ENCODE results near the gene VPS13D.
A peak's percentile ranks its signal among the peaks of the same experiment; 100 is the strongest.
"Not testable (repeated sequence)": the region's sequence is repeated elsewhere in the genome, so short reads cannot be mapped to it uniquely, and the experiment has no call there.

Gene VPS13D

DNA sequence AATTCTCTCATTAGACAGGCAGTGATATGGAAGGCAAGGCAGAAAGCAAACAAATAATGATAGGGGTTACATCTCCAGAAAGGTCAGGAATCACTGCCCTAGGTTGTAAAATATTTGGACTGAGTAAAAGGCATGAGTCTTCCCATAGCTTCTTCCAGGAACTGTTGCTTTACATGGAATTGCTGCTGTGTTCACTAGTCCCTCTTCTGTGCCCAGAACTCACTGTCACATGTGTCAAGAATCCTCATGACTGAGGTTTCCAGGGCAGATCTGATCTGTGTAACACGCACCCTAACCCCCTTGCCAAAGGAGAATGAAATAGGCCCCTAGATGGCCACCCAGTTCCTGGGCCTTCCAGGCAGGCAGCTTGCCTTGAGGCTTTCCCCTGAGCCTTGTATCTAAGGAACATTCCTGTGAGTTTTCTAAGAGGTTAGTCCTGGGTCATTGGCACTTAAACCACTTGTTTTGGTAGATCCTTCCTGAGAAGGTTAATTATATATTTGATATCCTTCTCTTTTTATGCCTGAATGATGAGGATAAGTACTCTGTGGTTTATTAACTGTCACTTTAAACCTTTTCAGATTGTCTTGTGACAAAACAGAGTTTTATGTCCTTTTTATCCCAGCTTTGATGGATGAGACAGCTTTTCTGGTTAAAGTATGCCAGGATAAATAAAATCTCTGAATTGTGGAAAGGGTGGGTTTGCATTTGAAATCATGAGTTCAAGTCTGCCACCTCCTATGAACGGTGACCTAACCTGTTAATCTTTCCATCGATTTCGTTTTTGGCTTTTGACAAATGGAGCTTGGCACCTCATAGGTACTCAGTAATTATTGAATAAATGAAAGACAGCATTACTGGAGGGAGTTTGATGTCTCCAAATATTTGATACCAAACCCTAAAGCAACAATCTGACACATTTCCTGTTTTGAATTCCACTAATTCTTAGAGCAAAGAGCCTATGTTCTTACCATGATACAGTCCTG is 224.9 kb downstream of the VPS13D start:
- peak in 1 of 2 experiments; percentile 60 for DNase-seq

DNA sequence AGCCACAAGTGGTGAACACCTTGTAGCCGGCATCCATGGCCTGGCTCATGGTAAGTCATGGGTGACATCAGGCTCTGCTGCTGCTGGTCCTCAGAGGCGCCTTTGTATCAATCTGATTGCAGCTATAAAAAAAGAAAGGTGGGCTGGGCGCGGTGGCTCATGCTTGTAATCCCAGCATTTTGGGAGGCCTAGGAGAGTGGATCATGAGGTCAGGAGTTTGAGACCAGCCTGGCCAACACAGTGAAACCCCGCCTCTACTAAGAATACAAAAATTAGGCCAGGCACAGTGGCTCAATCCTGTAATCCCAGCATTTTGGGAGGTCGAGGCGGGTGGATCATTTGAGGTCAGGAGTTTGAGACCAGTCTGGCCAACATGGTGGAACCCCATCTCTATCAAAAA is 226.3 kb downstream of the VPS13D start:
- not testable (repeated sequence) for DNase-seq

DNA sequence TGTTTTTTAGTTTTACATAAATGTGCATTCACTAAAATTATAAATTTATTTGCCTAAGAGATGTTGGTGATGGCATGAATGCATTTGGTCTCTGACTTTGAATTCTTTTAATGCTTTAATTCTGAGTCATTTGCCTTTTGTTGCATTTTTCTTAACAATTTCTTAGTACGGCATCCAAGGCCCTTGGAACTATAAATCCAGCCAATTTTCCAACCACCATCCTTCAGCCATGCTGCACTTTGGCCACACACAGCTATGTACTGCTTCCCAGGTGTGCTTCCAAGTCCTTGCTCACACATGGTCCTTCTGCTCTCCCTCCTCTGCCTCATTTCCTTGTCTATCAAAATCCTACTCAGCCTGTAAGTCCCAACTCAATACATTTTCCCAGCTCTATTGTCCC is 227.1 kb downstream of the VPS13D start:
- DNase-seq: no peak

DNA sequence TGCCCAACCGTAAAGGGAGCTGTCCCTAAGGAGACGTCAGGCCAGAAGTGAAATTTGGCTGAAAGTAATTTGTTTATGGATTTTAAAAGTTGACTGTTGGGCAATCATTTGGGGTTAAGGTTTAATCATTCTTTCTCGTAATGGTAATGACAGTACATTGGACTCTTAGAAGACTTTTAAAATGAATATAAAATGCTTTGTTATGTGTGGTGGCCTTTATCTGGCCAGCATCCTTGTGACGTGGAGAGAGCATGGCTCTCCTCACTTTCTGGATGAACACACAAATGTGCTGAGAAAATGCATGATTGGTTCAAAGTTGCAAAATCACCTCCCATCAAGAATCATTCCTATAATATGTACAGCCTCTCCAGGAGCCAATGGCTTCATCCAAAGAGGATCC is 227.9 kb downstream of the VPS13D start:
- no peak for DNase-seq

DNA sequence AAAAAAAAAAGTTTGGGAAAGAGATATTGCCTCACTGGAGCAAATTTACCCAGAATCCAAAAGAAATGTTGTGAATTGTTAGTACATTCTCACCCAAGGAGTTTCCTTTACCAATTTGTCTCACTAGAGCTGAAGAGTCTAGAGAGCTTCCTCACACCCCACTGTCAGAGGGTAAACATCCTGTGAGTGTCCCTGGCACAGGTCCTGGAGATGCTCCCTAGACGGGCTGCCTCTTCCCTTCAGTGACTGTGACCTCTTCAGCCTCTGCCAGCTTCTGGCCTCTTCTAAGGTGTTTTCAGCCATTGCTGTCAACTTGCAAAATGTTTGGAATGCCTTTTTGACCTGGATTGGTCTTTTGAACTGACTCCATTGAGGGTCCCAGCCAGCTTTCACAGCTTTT is 228.7 kb downstream of the VPS13D start:
- no peak for DNase-seq

DNA sequence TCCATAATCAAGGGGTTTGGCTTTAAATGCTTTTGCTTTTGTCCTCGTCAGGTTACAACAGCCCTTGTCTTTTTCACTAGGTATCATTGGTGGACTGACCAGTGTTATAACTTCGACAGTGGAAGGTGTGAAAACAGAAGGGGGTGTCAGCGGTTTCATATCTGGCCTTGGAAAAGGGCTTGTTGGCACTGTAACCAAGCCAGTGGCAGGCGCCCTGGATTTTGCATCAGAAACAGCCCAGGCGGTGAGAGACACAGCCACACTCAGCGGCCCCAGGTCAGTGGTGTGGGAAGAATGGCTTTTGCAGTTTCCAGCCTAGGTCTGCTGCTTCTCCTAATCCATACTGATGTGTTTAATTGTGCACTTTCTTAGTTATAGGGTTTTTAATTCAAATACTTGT is 230.3 kb downstream of the VPS13D start:
- DNase-seq: no peak

DNA sequence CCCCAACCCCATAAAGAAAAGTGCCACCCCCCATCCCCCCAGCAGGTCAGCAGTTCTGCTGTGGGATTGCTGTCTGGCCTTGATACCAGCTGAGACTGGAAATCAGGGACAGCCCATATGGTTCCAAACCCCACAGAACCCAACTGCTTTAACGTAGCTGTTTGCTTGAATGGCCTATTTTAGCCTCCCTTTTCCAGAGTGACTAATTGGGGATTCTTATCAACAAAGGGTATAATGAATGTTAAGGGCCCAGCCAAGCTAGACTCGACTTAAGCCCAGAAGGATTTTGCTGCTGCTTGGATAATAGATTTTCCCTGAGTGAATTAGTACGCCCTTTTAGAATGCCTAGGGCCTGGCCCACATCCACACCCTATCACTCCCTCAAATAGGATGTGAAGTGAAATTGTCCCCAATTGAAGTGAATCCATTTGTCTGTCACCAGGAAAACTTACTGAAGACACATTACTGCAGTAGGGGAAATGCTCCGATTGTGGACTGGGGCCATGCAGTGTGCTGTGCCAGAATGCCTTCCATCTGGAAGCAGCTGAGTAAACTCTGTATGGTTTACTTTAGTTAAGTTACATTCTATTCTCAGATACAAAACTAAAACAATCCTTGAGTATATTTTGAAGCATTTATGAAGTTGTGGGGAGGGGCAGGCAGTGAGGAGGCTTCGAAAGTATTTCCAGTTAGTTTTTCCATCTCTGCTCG is 231.2 kb downstream of the VPS13D start:
- DNase-seq: peak; percentile 30 to 64

DNA sequence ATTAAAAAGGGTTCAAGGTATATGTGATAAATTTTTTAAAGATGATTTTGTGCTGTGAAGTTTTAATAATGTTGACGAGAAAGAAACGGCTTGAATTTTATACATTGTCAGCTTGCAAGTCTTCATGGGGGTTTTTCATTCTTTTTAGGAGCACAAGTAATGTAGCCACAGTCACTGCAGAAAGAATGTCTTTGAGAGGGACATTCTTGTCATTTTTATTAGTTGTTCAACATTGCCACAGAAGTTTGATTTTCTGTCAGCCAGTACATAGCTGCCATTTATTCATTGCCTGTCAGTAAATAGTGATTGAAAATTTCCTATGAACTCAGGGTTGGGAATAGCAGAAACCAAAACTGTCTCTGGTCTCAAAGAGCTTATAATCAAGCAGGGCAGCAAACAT is 231.9 kb downstream of the VPS13D start:
- no peak for DNase-seq

DNA sequence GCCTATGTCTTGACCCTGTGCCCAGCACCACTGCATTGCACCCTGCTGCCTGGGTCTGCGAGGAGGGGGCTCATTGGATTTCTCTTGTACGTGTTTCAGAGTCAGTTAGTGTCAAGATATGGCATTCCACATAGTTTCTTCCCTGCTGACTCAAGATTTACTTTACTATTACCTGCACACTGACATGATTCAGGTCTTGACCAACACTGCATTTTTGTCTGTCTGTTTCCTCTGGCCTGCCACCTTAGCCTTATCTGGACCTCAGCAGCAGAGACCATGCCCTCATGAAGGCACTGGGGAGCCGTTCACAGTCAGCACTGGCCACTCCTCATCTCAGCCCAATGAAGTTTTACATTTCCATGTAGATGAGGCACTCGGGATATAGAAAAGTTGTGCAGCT is 232.8 kb downstream of the VPS13D start:
- DNase-seq: no peak

DNA sequence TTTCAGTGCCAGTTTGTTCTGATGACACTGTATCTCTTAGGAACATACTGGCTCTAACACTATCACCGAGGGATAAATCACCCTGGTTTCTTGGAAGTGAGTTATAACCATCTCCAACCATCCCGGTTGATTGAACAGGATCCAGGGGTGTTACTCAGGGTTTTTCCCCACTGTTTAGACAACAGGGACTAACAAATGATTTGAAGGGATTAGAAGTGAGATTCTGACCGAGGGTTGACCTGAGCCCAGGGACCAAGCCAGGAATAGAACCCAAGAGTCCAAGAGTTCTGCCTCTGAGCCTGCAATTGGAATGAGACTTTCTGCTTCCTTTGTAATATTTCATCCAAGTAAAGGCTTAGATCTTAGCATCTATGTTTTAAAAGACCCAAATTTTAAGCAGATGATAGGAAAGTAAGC is 234.2 kb downstream of the VPS13D start:
- no peak for DNase-seq

DNA sequence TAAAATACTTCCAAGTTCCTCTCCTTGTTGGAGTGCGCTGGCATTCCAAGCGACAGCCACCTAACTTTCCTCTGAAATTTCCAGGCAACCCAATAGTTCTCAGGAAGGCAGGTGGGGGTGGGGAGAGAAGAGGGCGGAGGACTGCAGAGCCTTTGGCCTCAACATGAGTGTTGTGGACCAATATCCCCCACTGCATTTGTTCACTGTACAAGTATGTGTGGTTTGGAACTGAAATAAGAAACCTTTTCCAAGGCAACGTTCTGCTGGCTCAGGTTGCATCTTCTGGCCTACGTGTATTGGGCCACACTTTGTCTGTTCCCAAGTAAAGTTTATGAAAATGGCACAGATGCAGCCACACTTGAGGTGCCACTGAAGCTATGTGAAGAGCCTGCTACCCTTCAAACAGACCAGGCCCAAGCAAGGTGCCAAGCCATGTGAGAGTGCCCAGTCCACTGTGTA is 234.8 kb downstream of the VPS13D start:
- no peak for DNase-seq

DNA sequence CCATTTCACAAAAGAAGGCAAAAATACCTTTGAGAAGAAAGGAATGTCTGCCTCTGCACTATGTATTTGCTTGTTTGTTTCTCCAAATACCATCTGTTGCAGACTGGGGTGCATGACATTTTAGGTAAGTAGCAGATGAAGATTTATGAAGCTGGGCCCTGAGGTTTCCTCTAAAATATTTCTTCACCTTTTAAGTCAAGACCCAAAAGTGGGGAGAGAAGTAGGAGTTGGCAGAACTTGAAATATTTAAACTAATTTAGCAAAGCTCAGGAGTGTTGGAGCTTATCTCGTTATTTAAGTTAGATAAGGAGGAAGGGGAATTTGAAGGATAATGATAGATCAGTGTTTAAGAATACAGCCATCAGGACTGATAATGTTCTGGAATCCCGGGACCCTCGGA is 235.3 kb downstream of the VPS13D start:
- DNase-seq: no peak

DNA sequence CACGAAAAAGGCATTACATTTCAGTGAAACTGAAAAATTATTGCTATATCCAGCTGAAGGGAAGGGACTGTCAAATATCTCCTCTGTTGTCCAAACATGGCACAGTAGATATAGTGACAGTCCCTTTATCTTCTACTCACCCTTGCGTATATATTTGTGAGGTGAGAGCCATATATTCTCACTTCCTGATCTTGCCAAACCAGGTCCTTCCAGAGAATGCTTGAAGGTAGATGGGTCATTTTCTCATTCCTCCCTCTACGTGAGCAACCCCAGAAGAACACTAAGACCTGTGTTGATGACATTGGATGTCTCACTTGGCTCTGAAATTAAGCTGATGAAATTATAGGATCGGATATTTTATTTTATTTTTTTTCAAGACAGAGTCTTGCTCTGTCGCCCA is 237.0 kb downstream of the VPS13D start:
- no peak for DNase-seq

DNA sequence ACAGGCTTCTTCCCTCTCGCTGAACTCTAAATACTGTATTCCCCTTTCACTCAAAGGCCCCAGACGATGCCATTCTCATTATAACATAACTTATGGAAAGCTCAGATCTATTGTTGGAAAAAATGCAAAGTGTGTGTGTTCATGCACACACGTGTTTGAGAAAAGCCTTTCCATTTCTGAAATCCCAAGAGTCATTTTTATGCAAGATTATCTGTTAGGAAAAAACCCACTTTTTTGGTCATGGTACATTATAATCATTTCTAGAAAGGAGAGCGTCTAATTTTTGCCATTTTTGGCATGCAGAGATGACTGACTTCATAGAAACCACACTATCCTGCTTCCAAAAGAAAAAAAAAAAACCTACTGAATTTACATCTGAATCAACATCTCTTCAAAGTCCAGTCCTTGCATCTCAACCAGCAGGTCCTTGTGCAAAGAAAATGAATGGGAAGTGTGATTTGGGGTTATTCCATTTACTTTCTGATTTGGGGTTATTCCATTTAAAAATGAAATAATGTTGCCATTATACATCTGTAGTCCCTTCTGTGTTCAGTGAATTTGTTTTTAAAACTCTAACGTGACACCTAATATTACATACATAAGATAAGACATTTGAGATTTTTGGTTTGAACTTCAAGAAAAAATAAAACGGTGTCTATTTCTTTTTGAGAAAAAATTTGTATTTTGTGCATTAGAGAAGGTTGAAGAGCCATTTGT is 237.9 kb downstream of the VPS13D start:
- DNase-seq: no peak

DNA sequence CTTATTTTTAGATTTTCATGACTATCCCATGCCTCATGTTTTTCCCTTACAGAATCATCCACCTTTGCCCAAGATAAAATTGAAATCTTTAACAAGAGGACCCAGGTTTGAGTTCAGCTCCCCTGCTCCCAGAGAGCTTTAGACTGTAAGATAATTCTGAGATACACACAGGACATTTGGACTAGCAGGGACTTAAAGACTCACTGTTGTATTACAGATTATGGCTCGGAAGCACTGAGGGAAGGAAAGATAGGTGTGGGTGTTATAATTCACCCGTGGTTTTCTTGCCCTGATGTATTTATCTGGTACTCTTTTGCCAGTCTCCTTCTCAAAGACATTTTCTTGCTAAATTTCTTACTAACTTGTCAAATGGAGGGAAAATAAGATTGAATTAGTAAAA is 238.5 kb downstream of the VPS13D start:
- no peak for DNase-seq

DNA sequence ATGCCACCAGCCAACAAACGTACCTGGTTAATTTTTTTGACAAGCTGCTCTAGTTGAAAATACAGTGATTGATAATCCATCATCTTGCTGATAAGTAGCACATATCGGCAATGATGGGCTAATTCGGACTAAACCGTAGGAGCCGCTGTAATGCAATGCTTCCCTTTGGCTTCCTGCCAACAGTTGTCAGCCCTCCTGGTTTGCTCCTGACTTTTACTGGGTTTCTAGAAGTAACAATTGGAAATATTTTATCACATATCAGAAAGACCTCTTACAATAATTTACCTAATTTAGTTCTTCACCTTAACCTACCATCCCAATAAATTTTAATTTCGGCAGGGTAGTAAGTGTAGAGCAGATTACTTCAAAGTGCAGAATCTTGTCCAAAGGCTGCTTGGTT is 239.7 kb downstream of the VPS13D start:
- peak in 1 of 2 experiments; percentile 6 for DNase-seq

DNA sequence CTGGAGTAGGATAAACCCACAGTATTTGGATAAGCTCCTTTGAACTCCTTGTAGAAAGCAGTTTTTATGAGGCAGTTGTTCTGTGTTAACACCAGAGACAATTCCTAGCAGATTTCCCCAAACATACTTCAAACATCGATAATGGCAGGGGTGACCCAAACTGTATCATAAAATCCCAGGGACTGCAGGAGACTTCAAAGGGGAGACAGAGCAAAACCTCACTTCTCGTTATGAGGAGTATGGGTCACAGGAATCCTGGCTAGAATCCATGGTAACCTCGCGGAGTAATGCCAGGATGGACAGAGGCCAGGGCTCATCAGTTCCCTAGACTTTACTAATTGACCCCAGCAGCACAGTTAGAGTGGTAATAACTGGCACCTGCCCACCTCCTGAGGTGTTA is 240.2 kb downstream of the VPS13D start:
- DNase-seq: peak in 1 of 2 experiments; percentile 29

DNA sequence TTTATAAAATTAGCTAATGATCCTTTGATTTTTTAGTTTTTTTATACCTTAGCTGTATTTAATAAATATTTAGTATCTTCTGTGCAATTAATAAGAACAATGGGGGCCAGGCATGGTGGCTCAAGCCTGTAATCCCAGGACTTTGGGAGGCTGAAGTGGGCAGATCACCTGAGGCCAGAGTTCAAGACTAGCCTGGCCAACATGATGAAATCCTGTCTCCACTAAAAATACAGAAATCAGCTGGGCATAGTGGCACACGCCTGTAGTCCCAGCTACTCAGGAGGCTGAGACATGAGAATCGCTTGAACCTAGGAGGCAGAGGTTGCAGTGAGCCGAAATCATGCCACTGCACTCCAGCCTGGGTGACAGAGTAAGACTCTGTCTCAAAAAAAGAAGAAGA is 241.1 kb downstream of the VPS13D start:
- not testable (repeated sequence) for DNase-seq

DNA sequence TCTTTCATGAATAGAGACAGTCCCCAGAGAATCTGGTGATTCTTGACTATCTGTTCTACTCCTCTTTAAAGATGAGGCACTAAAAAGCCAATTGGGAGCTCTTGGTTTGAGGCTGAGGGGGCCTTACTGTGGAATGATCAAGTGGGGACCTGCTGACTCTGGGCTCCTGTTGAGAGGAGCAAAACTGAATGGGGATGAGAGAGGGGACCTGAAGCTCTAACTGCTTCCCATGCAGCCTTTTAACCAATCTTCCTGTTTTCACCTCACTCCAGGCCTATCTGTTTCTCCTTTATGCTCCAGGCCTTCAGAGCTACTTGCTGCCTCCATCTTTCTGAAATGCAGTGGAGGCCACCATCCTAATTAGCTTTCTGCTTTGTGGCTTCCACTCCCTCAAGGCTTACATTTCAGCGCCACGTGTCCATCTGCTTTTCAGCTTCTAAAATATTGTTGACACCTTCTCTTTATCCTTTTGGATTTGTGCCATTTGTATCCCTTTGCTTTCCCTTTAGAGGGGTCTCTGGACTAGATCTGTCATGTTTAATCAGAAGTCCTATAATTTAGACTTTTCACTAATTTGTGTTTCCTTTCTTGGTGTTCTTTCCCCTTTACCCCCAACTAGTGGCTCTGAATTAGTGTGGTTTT is 242.4 kb downstream of the VPS13D start:
- no peak for DNase-seq

DNA sequence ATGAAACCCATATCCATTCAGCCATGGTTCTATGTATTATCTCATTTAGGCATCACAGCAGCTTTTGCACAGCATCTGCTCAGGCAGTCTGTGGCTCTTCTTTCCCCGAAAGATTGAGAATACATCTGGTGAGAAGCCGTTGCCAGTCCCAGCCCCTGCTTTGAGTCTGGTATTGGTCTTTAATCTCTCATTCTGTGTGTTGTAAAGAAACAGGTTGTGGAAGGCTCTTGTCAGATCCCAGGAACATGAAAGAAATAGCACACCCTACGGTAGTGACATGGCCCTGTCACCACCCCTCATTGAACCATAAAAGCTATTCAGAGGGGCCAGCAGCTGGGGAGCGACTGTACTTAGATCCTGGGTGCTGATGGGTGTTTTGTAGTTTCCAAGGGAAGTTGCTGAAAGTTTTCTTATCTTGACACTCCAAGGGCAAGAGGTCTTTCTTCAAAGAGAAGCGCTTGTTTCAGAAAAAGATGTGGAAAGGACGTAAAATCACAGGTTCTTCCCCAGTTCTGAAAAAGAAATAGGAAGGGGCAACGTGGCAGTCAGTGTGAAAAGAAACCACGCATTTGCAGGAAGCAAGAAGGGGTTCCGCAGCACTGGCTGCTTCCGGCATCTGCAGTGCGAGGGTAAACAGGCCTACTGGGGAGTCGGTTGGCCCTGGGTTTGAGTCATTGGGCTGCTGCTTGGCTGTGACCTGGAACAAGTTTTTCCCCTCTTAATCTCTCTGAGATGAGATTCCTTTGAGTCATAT is 243.1 kb downstream of the VPS13D start:
- DNase-seq: no peak

DNA sequence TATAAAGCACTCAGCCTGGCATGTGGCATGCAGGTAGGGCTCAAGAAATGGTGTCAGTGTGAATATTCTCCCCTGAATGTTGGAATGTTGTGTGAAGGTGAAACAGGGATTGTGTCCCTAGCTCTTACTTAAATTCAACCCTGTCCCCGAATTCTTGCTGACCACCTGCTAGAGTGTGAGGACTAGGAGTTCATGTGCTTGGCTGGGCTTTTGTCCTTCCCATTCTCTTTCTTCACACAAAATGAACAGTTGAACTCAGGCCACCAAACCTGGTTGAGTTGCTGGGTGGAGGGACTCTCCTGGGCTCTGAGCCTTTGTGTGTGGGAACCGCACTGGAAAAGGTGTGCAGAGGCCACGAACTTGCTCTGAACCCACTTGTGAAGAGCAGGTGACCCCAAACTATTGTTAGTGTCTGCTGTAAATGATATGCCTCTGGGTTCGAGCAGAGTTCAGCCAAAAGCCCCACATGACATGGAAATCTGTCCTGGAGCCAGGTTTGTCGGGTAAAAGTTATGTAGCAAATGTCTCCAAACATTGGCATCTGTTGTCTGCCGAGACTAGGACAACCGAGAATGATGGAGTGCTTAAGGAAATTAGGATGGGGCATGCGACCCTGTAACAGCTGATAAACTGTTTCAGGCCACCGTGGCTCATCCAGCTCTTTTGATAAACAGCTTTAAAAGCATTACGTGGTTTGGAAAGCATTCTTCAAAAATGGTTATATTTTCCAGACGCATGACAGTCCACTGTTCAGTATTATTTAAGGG is 243.9 kb downstream of the VPS13D start:
- DNase-seq: peak; percentile 26 to 48
